GM12878 (cell line): ENCODE results near the gene MTHFD2. TPM values are rescaled to one million over a fixed set of nuclear protein-coding genes. Genes with fewer than 3 reads are reported as not detected.

Source experiments
- ATAC-seq: fragments of 200-7000 bp; cut with Tn5 transposase; 3 replicates; pipeline ENCODE4 v1.9.1; 2020; ENCODE audit warnings: mild to moderate bottlenecking, moderate library complexity
- BruUV-seq: library from RNA; stranded (reverse); fragments of 400-500 nt; replicated peaks from 2 replicates; lab custom pipeline; 2021; lab: Mats Ljungman, UMichigan
- CTCF ChIA-PET: fragments of 300-600 bp; sonication (Branson Sonifier 250); formaldehyde crosslinking; extraction: SDS; loops from one replicate; lab custom pipeline; 2021; ENCODE audit warnings: inconsistent platforms; lab: Yijun Ruan, JAX
- POLR2A ChIA-PET: fragments of 350-600 bp; formaldehyde crosslinking; extraction: SDS; loops from one replicate; lab custom pipeline; 2021; ENCODE audit warnings: inconsistent platforms; lab: Charles Lee
- RAD21 ChIA-PET: fragments of 300-600 bp; sonication (Branson Sonifier 250); formaldehyde crosslinking; loops from one replicate; lab custom pipeline; 2023; ENCODE audit warnings: antibody characterized with exemption; ENCODE audit not compliant: unreplicated experiment; lab: Charles Lee
- SMC1A ChIA-PET: fragments of 300-600 bp; sonication (Branson Sonifier 250); formaldehyde crosslinking; loops from one replicate; lab custom pipeline; 2023; ENCODE audit not compliant: unreplicated experiment, uncharacterized antibody; lab: Charles Lee
- DNase-seq: peaks from one replicate; pipeline ENCODE4 v3.0.0-alpha.2; 2011; ENCODE audit warnings: low read depth, low spot score
- FAIRE-seq: peaks from 3 replicates; lab custom pipeline; 2011; peaks lifted over from hg19 to GRCh38; lab: Jason Lieb, UNC
- H2AFZ ChIP-seq: 2 replicates; pipeline ENCODE4 v1.6.0; 2011; ENCODE audit warnings: low read depth, low read length, control low read depth; ENCODE audit not compliant: control insufficient read depth
- H3K27ac ChIP-seq: 2 replicates; pipeline ENCODE4 v1.5.1; 2011; ENCODE audit warnings: control low read depth; ENCODE audit not compliant: control insufficient read depth, insufficient read depth
- H3K27me3 ChIP-seq, 2 experiments: replicated peaks in 1 of 2; 2 replicates each; pipeline versions ENCODE4 v1.6.0 to v1.6.1; 2011; ENCODE audit warnings: low read length in 1 of 2; ENCODE audit not compliant: control insufficient read depth in 2 of 2, insufficient read depth in 2 of 2
- H3K36me3 ChIP-seq, 2 experiments: 2 replicates each; pipeline ENCODE4 v1.5.1; 2011; ENCODE audit warnings: low read length in 1 of 2; ENCODE audit not compliant: control insufficient read depth in 2 of 2, insufficient read depth in 2 of 2
- H3K4me1 ChIP-seq: 2 replicates; pipeline ENCODE4 v1.6.1; 2011; ENCODE audit warnings: mild to moderate bottlenecking, low read length, moderate library complexity, mixed read lengths; ENCODE audit not compliant: control insufficient read depth, insufficient read depth
- H3K4me2 ChIP-seq: 2 replicates; pipeline ENCODE4 v1.6.0; 2011; ENCODE audit warnings: control low read depth; ENCODE audit not compliant: control insufficient read depth, insufficient read depth
- H3K4me3 ChIP-seq: fragments of 200-600 bp; sonication (generic); 2 replicates; pipeline ENCODE4 v1.5.1; 2016
- H3K79me2 ChIP-seq: 2 replicates; pipeline ENCODE4 v1.6.0; 2011; ENCODE audit warnings: low read length; ENCODE audit not compliant: control insufficient read depth, insufficient read depth
- H3K9ac ChIP-seq: 2 replicates; pipeline ENCODE4 v1.8.0; 2011; ENCODE audit warnings: low read length, control low read depth, mixed read lengths; ENCODE audit not compliant: control insufficient read depth, insufficient read depth
- H3K9me3 ChIP-seq: replicated peaks from 3 replicates; pipeline ENCODE4 v1.5.1; 2011; ENCODE audit warnings: mild to moderate bottlenecking, low read length; ENCODE audit not compliant: control insufficient read depth, insufficient read depth
- H4K20me1 ChIP-seq: 2 replicates; pipeline ENCODE4 v1.6.0; 2011; ENCODE audit not compliant: control insufficient read depth, insufficient read depth
- BHLHE40 ChIP-seq, 2 experiments: fragments of 450-650 bp in 1 of 2; IDR thresholded peaks; 2 replicates each; pipeline ENCODE4 v1.6.1; 2011 to 2017; ENCODE audit warnings: low read depth in 2 of 2, borderline replicate concordance in 1 of 2, improper control_type of control experiment in 1 of 2, low read length in 1 of 2, mild to moderate bottlenecking in 1 of 2
- CEBPB ChIP-seq, 2 experiments: fragments of 150-350 bp in 1 of 2; IDR thresholded peaks; 2 replicates each; pipeline ENCODE4 v1.6.1; 2012 to 2014; ENCODE audit warnings: low read depth in 2 of 2, low read length in 2 of 2, borderline replicate concordance in 1 of 2, inconsistent platforms in 1 of 2
- CREB1 ChIP-seq: IDR thresholded peaks from 2 replicates; pipeline ENCODE4 v1.6.1; 2012; ENCODE audit warnings: low read depth, mild to moderate bottlenecking, inconsistent platforms
- CREM ChIP-seq: IDR thresholded peaks from 2 replicates; pipeline ENCODE4 v1.6.1; 2014; ENCODE audit warnings: antibody characterized with exemption, low read depth
- EGR1 ChIP-seq, 2 experiments: IDR thresholded peaks; 1 replicate in 1 of 2; 2 replicates in 1 of 2; pipeline ENCODE4 v1.6.1; 2011 to 2012; ENCODE audit warnings: low read depth in 2 of 2, low read length in 2 of 2, borderline replicate concordance in 1 of 2, mild to moderate bottlenecking in 1 of 2, moderate library complexity in 1 of 2
- EP300 ChIP-seq, 2 experiments: fragments of 150-350 bp in 1 of 2; IDR thresholded peaks; 2 replicates each; pipeline ENCODE4 v1.6.1; 2011 to 2012; ENCODE audit warnings: low read depth in 2 of 2, low read length in 2 of 2, borderline replicate concordance in 1 of 2, improper control_type of control experiment in 1 of 2, inconsistent platforms in 1 of 2; ENCODE audit not compliant: control insufficient read depth in 1 of 2
- IRF4 ChIP-seq: IDR thresholded peaks from 2 replicates; pipeline ENCODE4 v1.6.1; 2011; ENCODE audit warnings: low read depth, low read length
- NRF1 ChIP-seq: conservative IDR thresholded peaks from 2 replicates; pipeline ENCODE4 v1.6.1; 2011; ENCODE audit warnings: mild to moderate bottlenecking, low read depth, low read length, improper control_type of control experiment
- PKNOX1 ChIP-seq: fragments of 450-650 bp; IDR thresholded peaks from 2 replicates; pipeline ENCODE4 v1.6.1; 2016; ENCODE audit warnings: mild to moderate bottlenecking
- PML ChIP-seq: IDR thresholded peaks from 2 replicates; pipeline ENCODE4 v1.6.1; 2012; ENCODE audit warnings: low read length, inconsistent platforms
- POU2F2 ChIP-seq: IDR thresholded peaks from 3 replicates; pipeline ENCODE4 v1.6.1; 2011; ENCODE audit warnings: low read depth, mild to moderate bottlenecking, low read length, borderline replicate concordance
- RELB ChIP-seq: fragments of 450-650 bp; IDR thresholded peaks from 2 replicates; pipeline ENCODE4 v1.6.1; 2017; ENCODE audit warnings: low read depth, mild to moderate bottlenecking, moderate library complexity
- SMAD5 ChIP-seq: IDR thresholded peaks from 2 replicates; pipeline ENCODE4 v1.6.1; 2016; ENCODE audit warnings: antibody characterized with exemption, low read depth
- SRF ChIP-seq, 2 experiments: IDR thresholded peaks; 2 replicates each; pipeline ENCODE4 v1.6.1; 2011; ENCODE audit warnings: low read depth in 2 of 2, low read length in 2 of 2, mild to moderate bottlenecking in 1 of 2, moderate library complexity in 1 of 2
- SUZ12 ChIP-seq: fragments of 200-600 bp; sonication (generic); IDR thresholded peaks from one replicate; pipeline ENCODE4 v1.6.1; 2018; ENCODE audit warnings: antibody characterized with exemption, mild to moderate bottlenecking; ENCODE audit not compliant: unreplicated experiment
- ZNF274 ChIP-seq: IDR thresholded peaks from one replicate; pipeline ENCODE4 v1.8.0; 2011; ENCODE audit not compliant: insufficient read length, insufficient read depth
- WGBS: methylation state at CpG from one replicate; pipeline ENCODE4 v1.1.6; 2016; ENCODE audit warnings: low lambda C conversion rate; ENCODE audit not compliant: insufficient replicate concordance, insufficient coverage; ENCODE audit errors: missing lambda C conversion rate; 5-methylcytosine and 5-hydroxymethylcytosine counted together
- in situ Hi-C: fragments of 300-500 bp; cut with MboI; formaldehyde crosslinking; loops from 9 replicates; pipeline ENCODE4 v1.14.3; 2018; ENCODE audit warnings: mixed read lengths
- intact Hi-C: fragments of 100-400 bp; cut with micrococcal nuclease; formaldehyde crosslinking; loops from one replicate; pipeline ENCODE4 v1.14.2; 2022; ENCODE audit not compliant: unreplicated experiment
- polyA plus RNA-seq, 11 experiments: library from polyadenylated mRNA; depleted of rRNA in 4 of 11; unstranded in 6 of 11; stranded (reverse) in 5 of 11; fragments of >200 nt; fragmentation: Nextera tagmentation in 4 of 11; fragmentation: Illumina TruSeq in 1 of 11; extraction: Ambion mirVana in 4 of 11; extraction: Trizol in 1 of 11; gene quantifications; 1 replicate in 1 of 11; 2 replicates in 10 of 11; pipeline versions ENCODE4 v1.2.1 to v1.2.3, GENCODE V29; 2011 to 2016; ENCODE audit warnings: inconsistent platforms in 2 of 11, missing spikeins in 2 of 11, low read depth in 1 of 11
- total RNA-seq, 4 experiments: library from RNA; depleted of rRNA in 3 of 4; stranded (reverse); fragments of >200 nt in 3 of 4; fragmentation: Illumina TruSeq in 1 of 4; extraction: Trizol in 1 of 4; gene quantifications; 2 replicates each; pipeline versions ENCODE4 v1.2.1 to v1.2.3, GENCODE V29; 2013 to 2021

MTHFD2 gene
- total and polyA plus RNA-seq, 10 of the 15 experiments (the other 5 are each of a cell fraction or from before 2014, with no cell fraction given): 128 to 292 (median 150) TPM

GRCh38 chr2:74178211-74179062, 20.0 kb upstream of the MTHFD2 start, which contains the start of gene MOB1A:
TSS of gene MOB1A (minus strand) at chr2:74178879. CDS start at chr2:74178674, 205 bp downstream.
- ATAC-seq (peak; percentile 86), FAIRE-seq (peak; percentile 61), DNase-seq (peak; percentile 98)
- in situ Hi-C loops (no loop called here), intact Hi-C loops (loop anchor here (1.0 to 2.0 kb wide), 2 partner anchors 20 to 58 kb away; partner anchors contain the start of gene MTHFD2)
- H3K4me3 ChIP-seq: peak within 1 kb of the TSS; percentile 98
- peak within 1 kb of the TSS; percentile 28; the same call in 1 of the 2 replicates for H3K4me2 ChIP-seq
- H2AFZ ChIP-seq: peak within 1 kb of the TSS; percentile 70; the same call in 1 of the 2 replicates
- 1% methylated on average over 72 of the region's 84 CpGs for WGBS
- H3K27ac ChIP-seq: peak within 1 kb of the TSS; percentile 96
- H3K4me1 ChIP-seq: peaks cover 30% of the 10 kb centered on the region
- RAD21 ChIA-PET: interaction anchor here (0.8 to 3.8 kb wide), 17 partner anchors 9 to 356 kb away, joined by 3 to 39 read pairs (median 5); partner anchors contain the start of genes BOLA3, MTHFD2 and STAMBP
- H3K36me3 ChIP-seq: no peaks in the 10 kb centered on the region
- H4K20me1 ChIP-seq: no peaks in the 10 kb centered on the region; the same call in 1 of the 2 replicates
- no peaks in the 10 kb centered on the region for H3K9me3 ChIP-seq
- no peaks in the 10 kb centered on the region for H3K27me3 ChIP-seq
- POLR2A ChIA-PET: interaction anchor here (0.5 to 5.6 kb wide), 22 partner anchors 10 to 360 kb away, joined by 3 to 64 read pairs (median 4); partner anchors contain the start of genes MTHFD2 and WBP1
- H3K9ac ChIP-seq: peak within 1 kb of the TSS; percentile 99
- BruUV-seq: no TSS peak
- H3K79me2 ChIP-seq: peaks cover 50% of the 10 kb centered on the region
- SMC1A ChIA-PET: interaction anchor here (0.8 to 3.7 kb wide), 13 partner anchors 9 to 99 kb away, joined by 3 to 28 read pairs (median 6); partner anchors contain the start of genes BOLA3 and MTHFD2
- CTCF ChIA-PET: interaction anchor here (0.7 to 8.5 kb wide), 17 partner anchors 9 to 412 kb away, joined by 3 to 90 read pairs (median 4); partner anchors contain the start of genes BOLA3 and MTHFD2
- TF ChIP-seq IRF4: 0 out of 2 replicates have a peak, but pooled peaks have one; percentile 21
- TF ChIP-seq EP300 (IDR thresholded peaks at IDR 0.05; ENCODE audit: borderline replicate concordance in 1 of 2, control insufficient read depth in 1 of 2, low read depth in 2 of 2, low read length in 2 of 2): 0 out of 4 replicates have a peak, but pooled peaks of 1 of the 2 experiments have one; percentile 17
- TF ChIP-seq SUZ12: no peak
- 0 out of 4 replicates have a peak, but pooled peaks of 1 of the 2 experiments have one; percentile 34 for TF ChIP-seq SRF (IDR thresholded peaks at IDR 0.05; ENCODE audit: low read depth in 2 of 2, low read length in 2 of 2)
- peak; percentile 25 to 52; a peak in 2 of 4 replicates for TF ChIP-seq BHLHE40 (IDR thresholded peaks at IDR 0.05; ENCODE audit: borderline replicate concordance in 1 of 2, low read depth in 2 of 2, low read length in 1 of 2)
- peak; percentile 75; the same call in 1 of the 2 replicates for TF ChIP-seq SMAD5
- TF ChIP-seq CREB1: peak; percentile 43
- TF ChIP-seq CREM: 0 out of 2 replicates have a peak, but pooled peaks have one; percentile 34
- TF ChIP-seq POU2F2: peak; percentile 66; the same call in 1 of the 3 replicates
- no peak for TF ChIP-seq ZNF274
- TF ChIP-seq PKNOX1: peak; percentile 57; the same call in 1 of the 2 replicates
- TF ChIP-seq EGR1 (IDR thresholded peaks at IDR 0.05; ENCODE audit: borderline replicate concordance in 1 of 2, low read depth in 2 of 2, low read length in 2 of 2): peak in 1 of 2 experiments; percentile 66; a peak in 1 of 3 replicates
- TF ChIP-seq CEBPB (IDR thresholded peaks at IDR 0.05; ENCODE audit: borderline replicate concordance in 1 of 2, low read depth in 2 of 2, low read length in 2 of 2): no peak
- no peak for TF ChIP-seq RELB
- 0 out of 2 replicates have a peak, but pooled peaks have one; percentile 82 for TF ChIP-seq PML
- TF ChIP-seq NRF1: peak; percentile 43
